Subcutaneous abdominal adipose tissue (tissue), 5 donors: ENCODE measurements around the gene RPS4Y1.

Experiments used
- H3K27ac ChIP-seq: one replicate; pipeline ENCODE4 v1.7.0; 2013; ENCODE audit warnings: low read depth, mild to moderate bottlenecking, inconsistent platforms, low read length, moderate library complexity
- H3K27me3 ChIP-seq, 5 donors: one replicate each; pipeline ENCODE4 v1.7.0; 2013; ENCODE audit warnings: low read length in 5 of 5, inconsistent platforms in 1 of 5; ENCODE audit not compliant: control insufficient read depth in 5 of 5, insufficient read depth in 4 of 5
- H3K36me3 ChIP-seq, 5 donors: one replicate each; pipeline ENCODE4 v1.7.0; 2013; ENCODE audit warnings: low read length in 5 of 5; ENCODE audit not compliant: control insufficient read depth in 5 of 5, insufficient read depth in 5 of 5
- H3K4me1 ChIP-seq, 5 donors: one replicate each; pipeline ENCODE4 v1.7.0; 2013; ENCODE audit warnings: low read length in 5 of 5, mild to moderate bottlenecking in 3 of 5, moderate library complexity in 1 of 5; ENCODE audit not compliant: control insufficient read depth in 5 of 5, insufficient read depth in 5 of 5
- H3K4me3 ChIP-seq, 5 donors: one replicate each; pipeline ENCODE4 v1.7.0; 2013; ENCODE audit warnings: low read length in 5 of 5, low read depth in 1 of 5
- H3K9ac ChIP-seq, 5 donors: one replicate each; pipeline ENCODE4 v1.7.0; 2013; ENCODE audit warnings: low read length in 5 of 5, mild to moderate bottlenecking in 4 of 5, moderate library complexity in 3 of 5
- H3K9me3 ChIP-seq, 5 donors: one replicate each; pipeline ENCODE4 v1.7.0; 2013; ENCODE audit warnings: low read length in 5 of 5; ENCODE audit not compliant: control insufficient read depth in 5 of 5
- donor health status: healthy.
- donor health status: healthy.
- donor health status: healthy.
- donor health status: healthy.
- donor health status: healthy.

Gene RPS4Y1

DNA sequence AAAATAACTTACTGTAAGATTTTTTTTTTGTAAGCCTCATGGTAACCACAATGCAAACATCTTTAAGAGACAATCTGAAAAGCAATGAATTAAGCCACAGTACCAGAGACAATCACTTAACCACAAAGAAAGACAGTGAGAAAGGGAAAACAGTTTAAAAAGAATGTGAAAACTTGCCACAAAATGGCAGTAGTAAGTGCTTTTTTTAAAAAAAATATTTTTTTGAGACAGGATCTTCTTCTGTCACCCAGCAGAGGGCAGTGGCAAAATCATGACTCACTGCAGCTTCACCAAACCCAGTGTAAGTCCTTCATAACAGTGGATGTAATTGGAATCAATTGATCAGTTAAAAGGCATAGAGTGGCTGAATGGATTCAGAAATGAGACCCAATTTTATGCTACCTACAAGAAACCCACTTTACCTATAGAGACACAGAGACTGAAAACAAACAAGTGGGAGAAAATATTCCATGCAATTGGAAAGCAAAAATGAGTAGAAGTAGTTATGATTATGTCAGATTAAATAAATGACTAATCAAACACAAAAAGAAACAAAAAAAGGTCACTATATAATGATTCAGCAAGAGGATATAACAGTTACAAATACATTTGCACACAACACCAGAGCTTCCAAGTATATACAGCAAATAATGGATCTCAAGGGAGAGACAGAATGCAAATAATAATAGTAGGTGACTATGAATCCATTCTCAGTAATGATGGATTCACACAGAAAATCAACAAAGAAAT lies 71.8 kb downstream of the RPS4Y1 start:
- H3K4me1 ChIP-seq, result no peaks in the 10 kb centered on the region
- no peak overlapping the region for H3K27ac ChIP-seq
- no peaks in the 10 kb centered on the region for H3K9me3 ChIP-seq
- no peak overlapping the region for H3K9ac ChIP-seq
- H3K27me3 ChIP-seq, result no peaks in the 10 kb centered on the region
- no peak overlapping the region for H3K4me3 ChIP-seq
- no peaks in the 10 kb centered on the region for H3K36me3 ChIP-seq
